Vagina (tissue), 2 donors: ENCODE data around the gene BTNL2. TPM values are rescaled to one million over a fixed set of nuclear protein-coding genes. Genes with fewer than 3 reads are reported as not detected.

Experiments used
- DNase-seq, 2 donors: peaks; one replicate each; pipeline ENCODE4 v3.0.0-alpha.2; 2017; ENCODE audit errors: extremely low spot score in 2 of 2
- H3K27ac ChIP-seq: fragments of 200-600 bp; sonication (generic); one replicate; pipeline ENCODE4 v1.5.1; 2019
- H3K27me3 ChIP-seq: fragments of 200-600 bp; sonication (generic); one replicate; pipeline ENCODE4 v1.5.1; 2019
- H3K36me3 ChIP-seq, 2 donors: fragments of 200-600 bp; sonication (generic); one replicate each; pipeline ENCODE4 v1.5.1; 2017 to 2019
- H3K4me1 ChIP-seq: fragments of 200-600 bp; sonication (generic); one replicate; pipeline ENCODE4 v1.5.1; 2019
- H3K4me3 ChIP-seq, 2 donors: fragments of 200-600 bp; sonication (generic); 1 replicate in 1 of 2; 2 replicates in 1 of 2; pipeline ENCODE4 v1.5.1; 2016 to 2019
- H3K9me3 ChIP-seq: fragments of 200-600 bp; sonication (generic); one replicate; pipeline ENCODE4 v1.5.1; 2019
- CTCF ChIP-seq, 3 experiments: fragments of 450-650 bp in 2 of 3; fragments of 200-600 bp in 1 of 3; sonication (generic) in 1 of 3; IDR thresholded peaks; one replicate each; pipeline ENCODE4 v1.5.1; 2017 to 2019; ENCODE audit warnings: antibody characterized with exemption in 3 of 3, mild to moderate bottlenecking in 2 of 3, moderate library complexity in 2 of 3
- POLR2A ChIP-seq, 2 donors: fragments of 450-650 bp; IDR thresholded peaks; one replicate each; pipeline ENCODE4 v1.6.1; 2017; ENCODE audit warnings: antibody characterized with exemption in 2 of 2, mild to moderate bottlenecking in 2 of 2, moderate library complexity in 2 of 2
- POLR2AphosphoS5 ChIP-seq, 2 donors: sonication (generic); formaldehyde crosslinking; IDR thresholded peaks; one replicate each; pipeline ENCODE4 v1.9.0; 2017; ENCODE audit warnings: antibody characterized with exemption in 2 of 2, mild to moderate bottlenecking in 2 of 2, low read depth in 1 of 2; ENCODE audit not compliant: insufficient read depth in 1 of 2
- intact Hi-C: fragments of 100-400 bp; cut with DNase I; formaldehyde crosslinking; loops from one replicate; pipeline ENCODE4 v1.15.1; 2023
- total RNA-seq: library from RNA; depleted of rRNA; stranded (reverse); fragments of >200 nt; gene quantifications from one replicate; pipeline ENCODE4 v1.2.3, GENCODE V29; 2016

Gene BTNL2
- total RNA-seq, 1 donor from 2014 or later, result not detected

GRCh38 chr6:32375739-32376529, 31.0 kb downstream of the BTNL2 start:
- Histone ChIP-seq H3K27me3 (no peaks in the 10 kb centered on the region), H3K9me3 (no peaks in the 10 kb centered on the region), H3K4me1 (no peaks in the 10 kb centered on the region), H3K36me3 (no peaks in the 10 kb centered on the region), H3K4me3 (no peak overlapping the region), H3K27ac (no peak overlapping the region)
- intact Hi-C loops, result no loop called here
- no peak for TF ChIP-seq POLR2A (IDR thresholded peaks at IDR 0.05)
- TF ChIP-seq CTCF (IDR thresholded peaks at IDR 0.05), result no peak
- TF ChIP-seq POLR2AphosphoS5 (IDR thresholded peaks at IDR 0.05; ENCODE audit: insufficient read depth in 1 of 2, low read depth in 1 of 2), result no peak
- no peak for DNase-seq

GRCh38 chr6:32371803-32372202, 35.2 kb downstream of the BTNL2 start, which contains the start of gene TSBP1:
Gene TSBP1, minus strand, starts transcription at chr6:32371903. Its CDS starts 197 bp downstream, at chr6:32371706.
- Histone ChIP-seq H3K27ac (no peak within 1 kb of the TSS), H3K4me3 (no peak within 1 kb of the TSS), H3K4me1 (no peaks in the 10 kb centered on the region), H3K36me3 (no peaks in the 10 kb centered on the region), H3K27me3 (no peaks in the 10 kb centered on the region), H3K9me3 (no peaks in the 10 kb centered on the region)
- DNase-seq, result no peak
- TF ChIP-seq CTCF (IDR thresholded peaks at IDR 0.05) (no peak), POLR2A (IDR thresholded peaks at IDR 0.05) (no peak), POLR2AphosphoS5 (IDR thresholded peaks at IDR 0.05; ENCODE audit: insufficient read depth in 1 of 2, low read depth in 1 of 2) (no peak)
- intact Hi-C loops, result no loop called here

GRCh38 chr6:32371229-32371628, 35.8 kb downstream of the BTNL2 start:
- intact Hi-C loops, result no loop called here
- TF ChIP-seq POLR2AphosphoS5 (IDR thresholded peaks at IDR 0.05; ENCODE audit: insufficient read depth in 1 of 2, low read depth in 1 of 2) (no peak), POLR2A (IDR thresholded peaks at IDR 0.05) (no peak)
- no peak for DNase-seq
- Histone ChIP-seq H3K9me3 (no peaks in the 10 kb centered on the region), H3K36me3 (no peaks in the 10 kb centered on the region), H3K27ac (no peak overlapping the region), H3K4me1 (no peaks in the 10 kb centered on the region), H3K27me3 (no peaks in the 10 kb centered on the region), H3K4me3 (no peak overlapping the region)

GRCh38 chr6:32370505-32370904, 36.5 kb downstream of the BTNL2 start:
- Histone ChIP-seq H3K27ac (no peak overlapping the region), H3K4me1 (no peaks in the 10 kb centered on the region), H3K36me3 (no peaks in the 10 kb centered on the region), H3K27me3 (no peaks in the 10 kb centered on the region), H3K9me3 (no peaks in the 10 kb centered on the region), H3K4me3 (no peak overlapping the region)
- intact Hi-C loops, result no loop called here
- TF ChIP-seq CTCF (IDR thresholded peaks at IDR 0.05), result no peak
- no peak for DNase-seq

GRCh38 chr6:32369660-32370059, 37.3 kb downstream of the BTNL2 start:
- intact Hi-C loops, result no loop called here
- Histone ChIP-seq H3K4me1 (no peaks in the 10 kb centered on the region), H3K9me3 (no peaks in the 10 kb centered on the region), H3K27me3 (no peaks in the 10 kb centered on the region), H3K36me3 (no peaks in the 10 kb centered on the region), H3K4me3 (no peak overlapping the region), H3K27ac (no peak overlapping the region)
- no peak for DNase-seq
- TF ChIP-seq POLR2AphosphoS5 (IDR thresholded peaks at IDR 0.05; ENCODE audit: insufficient read depth in 1 of 2, low read depth in 1 of 2), result no peak
- no peak for TF ChIP-seq CTCF (IDR thresholded peaks at IDR 0.05)
- TF ChIP-seq POLR2A (IDR thresholded peaks at IDR 0.05), result no peak
